HUES6 (cell line): ENCODE measurements around the gene LDB1.

Experiments used
- H3K27ac ChIP-seq: 2 replicates; pipeline ENCODE4 v1.7.0; 2013; ENCODE audit warnings: low read depth, mild to moderate bottlenecking, low read length, inconsistent platforms
- H3K27me3 ChIP-seq: 2 replicates; pipeline ENCODE4 v1.6.1; 2013; ENCODE audit warnings: low read length; ENCODE audit not compliant: control insufficient read depth, insufficient read depth
- H3K36me3 ChIP-seq: 2 replicates; pipeline ENCODE4 v1.6.1; 2013; ENCODE audit warnings: low read length; ENCODE audit not compliant: control insufficient read depth, insufficient read depth
- H3K4me1 ChIP-seq: 2 replicates; pipeline ENCODE4 v1.6.1; 2013; ENCODE audit warnings: low read length; ENCODE audit not compliant: control insufficient read depth, insufficient read depth
- H3K4me3 ChIP-seq: 2 replicates; pipeline ENCODE4 v1.5.1; 2013; ENCODE audit warnings: low read depth, low read length
- H3K9ac ChIP-seq: one replicate; pipeline ENCODE4 v1.6.1; 2013; ENCODE audit warnings: mild to moderate bottlenecking, low read length
- H3K9me3 ChIP-seq: 2 replicates; pipeline ENCODE4 v1.6.1; 2013; ENCODE audit warnings: low read depth, low read length; ENCODE audit not compliant: control insufficient read depth, insufficient read depth

Gene LDB1, protein sequence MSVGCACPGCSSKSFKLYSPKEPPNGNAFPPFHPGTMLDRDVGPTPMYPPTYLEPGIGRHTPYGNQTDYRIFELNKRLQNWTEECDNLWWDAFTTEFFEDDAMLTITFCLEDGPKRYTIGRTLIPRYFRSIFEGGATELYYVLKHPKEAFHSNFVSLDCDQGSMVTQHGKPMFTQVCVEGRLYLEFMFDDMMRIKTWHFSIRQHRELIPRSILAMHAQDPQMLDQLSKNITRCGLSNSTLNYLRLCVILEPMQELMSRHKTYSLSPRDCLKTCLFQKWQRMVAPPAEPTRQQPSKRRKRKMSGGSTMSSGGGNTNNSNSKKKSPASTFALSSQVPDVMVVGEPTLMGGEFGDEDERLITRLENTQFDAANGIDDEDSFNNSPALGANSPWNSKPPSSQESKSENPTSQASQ

DNA sequence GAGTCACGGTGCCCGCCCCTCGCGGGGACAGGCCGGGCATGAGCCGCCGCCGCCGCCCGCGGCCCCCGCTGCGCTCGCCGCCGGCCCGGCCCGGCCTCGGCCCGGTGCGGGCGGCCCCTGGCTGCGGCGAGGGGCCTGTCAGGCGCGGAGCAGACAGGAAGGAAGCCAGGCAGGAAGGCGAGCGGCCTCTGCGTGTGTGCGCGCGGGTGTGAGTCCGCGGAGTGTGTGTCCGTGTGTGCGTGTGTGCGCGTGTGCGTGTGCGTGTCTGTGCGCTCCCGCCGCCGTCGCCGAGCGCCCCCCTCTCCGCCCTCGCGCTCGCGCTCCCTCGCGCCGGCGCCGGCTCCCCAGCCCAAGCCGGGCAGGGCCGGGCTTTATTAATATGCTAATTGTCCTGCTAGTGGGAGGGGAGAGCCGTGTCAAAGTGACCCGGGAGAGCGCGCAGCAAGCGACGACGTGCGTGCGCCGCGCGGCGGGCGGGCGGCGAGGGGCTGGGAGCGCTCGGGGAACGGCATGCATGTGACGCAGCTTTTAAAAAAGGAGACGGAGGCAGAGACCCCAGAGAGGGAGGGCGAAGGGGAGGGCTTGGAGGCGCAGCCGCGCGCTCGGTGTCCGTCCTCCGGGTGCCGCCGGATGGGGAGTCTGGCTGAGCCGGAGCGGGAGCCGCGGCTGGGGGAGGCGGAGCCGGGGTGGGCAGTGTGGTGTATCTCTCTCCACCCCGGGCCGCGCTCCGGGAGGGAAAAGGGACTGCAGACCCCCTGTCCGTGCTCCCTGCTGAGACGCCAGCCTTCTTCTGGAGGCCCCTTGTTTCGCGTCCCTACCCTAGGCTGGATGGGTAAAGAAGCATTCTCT lies at the start of gene LDB1:
LDB1 (minus strand) TSS at position 227 of the 849 bp plus-strand sequence. CDS start 258 bp downstream, outside the sequence.
- peak within 1 kb of the TSS; percentile 90 for H3K4me3 ChIP-seq
- no peaks in the 10 kb centered on the region for H3K27me3 ChIP-seq
- no peaks in the 10 kb centered on the region for H3K9me3 ChIP-seq

DNA sequence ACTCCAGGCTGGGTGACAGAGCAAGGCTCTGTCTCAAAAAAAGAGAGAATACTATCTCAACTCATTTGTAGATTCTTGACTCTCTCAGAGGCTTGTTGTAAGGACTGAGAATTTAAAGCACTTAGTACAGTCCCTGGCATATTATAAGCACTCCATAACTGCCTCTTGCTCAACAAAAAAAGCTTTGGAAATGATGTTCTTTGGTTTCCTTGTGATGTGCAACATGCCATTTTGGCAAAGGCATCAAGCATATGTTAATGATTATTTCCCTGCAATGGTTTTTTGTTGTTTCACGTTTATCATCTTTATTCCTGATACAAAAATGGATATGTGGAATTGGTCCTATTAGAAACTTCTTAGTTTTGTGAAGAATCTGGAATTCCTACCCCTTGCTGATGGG lies 47.7 kb upstream of the LDB1 start:
- H3K4me1 ChIP-seq, result peaks cover 5% of the 10 kb centered on the region; the same call in 1 of the 2 replicates
- H3K9ac ChIP-seq, result no peak overlapping the region
- H3K27ac ChIP-seq, result no peak overlapping the region
- H3K9me3 ChIP-seq, result no peaks in the 10 kb centered on the region
- no peaks in the 10 kb centered on the region for H3K27me3 ChIP-seq
- H3K36me3 ChIP-seq, result peaks cover 14% of the 10 kb centered on the region
- H3K4me3 ChIP-seq, result no peak overlapping the region

More for the DNA sequence above, at the start of gene LDB1:
- Histone ChIP-seq H3K9ac (peak within 1 kb of the TSS; percentile 91), H3K27ac (peak within 1 kb of the TSS; percentile 94; the same call in 1 of the 2 replicates), H3K36me3 (no peaks in the 10 kb centered on the region), H3K4me1 (peaks cover 55% of the 10 kb centered on the region)

DNA sequence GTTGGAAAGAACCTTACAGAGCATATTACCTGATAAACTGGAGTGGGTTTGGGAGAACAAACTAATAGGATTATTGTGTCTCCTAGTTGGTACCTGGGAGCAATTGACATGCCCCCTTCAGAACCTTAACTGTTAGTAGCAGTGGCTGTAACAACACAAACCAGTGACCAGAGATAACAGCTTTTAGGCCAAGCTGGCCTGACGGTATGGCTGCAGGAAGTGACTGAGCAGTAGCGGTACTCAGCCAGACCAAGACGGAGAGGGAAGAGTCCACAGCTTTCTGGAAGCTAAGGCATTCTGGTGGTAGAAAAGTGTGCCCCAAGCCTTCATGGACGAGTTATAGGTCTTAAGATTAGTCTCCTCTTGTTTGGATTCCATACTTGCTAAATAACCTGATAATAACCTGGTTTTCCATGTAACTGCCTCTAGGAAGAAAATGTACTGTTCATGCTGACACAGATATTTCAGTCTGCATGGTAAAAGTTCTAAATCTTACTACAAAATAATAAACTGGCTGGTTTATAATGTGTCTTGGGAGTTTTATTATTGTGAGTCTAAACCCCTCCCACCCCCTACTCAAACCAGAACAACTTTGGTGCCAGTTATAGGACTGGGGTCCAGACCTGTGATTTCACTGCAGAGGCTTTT lies 43.3 kb upstream of the LDB1 start:
- Histone ChIP-seq H3K4me3 (no peak overlapping the region), H3K27me3 (no peaks in the 10 kb centered on the region), H3K27ac (no peak overlapping the region), H3K4me1 (peaks cover 5% of the 10 kb centered on the region; the same call in 1 of the 2 replicates), H3K36me3 (peaks cover 58% of the 10 kb centered on the region), H3K9ac (no peak overlapping the region), H3K9me3 (no peaks in the 10 kb centered on the region)

DNA sequence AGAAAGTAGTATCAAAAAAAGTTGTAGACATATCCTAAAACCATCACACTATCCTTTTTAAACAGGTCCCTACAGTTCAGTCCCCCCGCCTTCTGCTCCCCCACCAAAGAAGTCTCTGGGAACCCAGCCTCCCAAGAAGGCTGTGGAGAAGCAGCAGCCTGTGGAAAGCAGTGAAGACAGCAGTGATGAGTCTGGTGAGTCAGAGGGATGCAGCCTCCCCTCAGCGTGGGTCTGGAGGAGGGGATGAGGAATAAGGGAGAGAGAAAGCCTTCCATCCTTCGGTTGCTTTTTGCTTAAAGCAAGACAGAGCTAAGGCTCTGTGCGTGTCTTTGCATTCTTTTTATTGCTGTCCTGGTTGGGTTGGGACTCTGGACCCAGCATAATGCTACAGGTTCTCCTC lies 39.7 kb upstream of the LDB1 start:
- H3K4me1 ChIP-seq, result peaks cover 5% of the 10 kb centered on the region; the same call in 1 of the 2 replicates
- H3K36me3 ChIP-seq, result peaks cover 92% of the 10 kb centered on the region
- no peak overlapping the region for H3K27ac ChIP-seq
- H3K9ac ChIP-seq, result no peak overlapping the region
- H3K27me3 ChIP-seq, result no peaks in the 10 kb centered on the region
- H3K9me3 ChIP-seq, result no peaks in the 10 kb centered on the region
- no peak overlapping the region for H3K4me3 ChIP-seq

DNA sequence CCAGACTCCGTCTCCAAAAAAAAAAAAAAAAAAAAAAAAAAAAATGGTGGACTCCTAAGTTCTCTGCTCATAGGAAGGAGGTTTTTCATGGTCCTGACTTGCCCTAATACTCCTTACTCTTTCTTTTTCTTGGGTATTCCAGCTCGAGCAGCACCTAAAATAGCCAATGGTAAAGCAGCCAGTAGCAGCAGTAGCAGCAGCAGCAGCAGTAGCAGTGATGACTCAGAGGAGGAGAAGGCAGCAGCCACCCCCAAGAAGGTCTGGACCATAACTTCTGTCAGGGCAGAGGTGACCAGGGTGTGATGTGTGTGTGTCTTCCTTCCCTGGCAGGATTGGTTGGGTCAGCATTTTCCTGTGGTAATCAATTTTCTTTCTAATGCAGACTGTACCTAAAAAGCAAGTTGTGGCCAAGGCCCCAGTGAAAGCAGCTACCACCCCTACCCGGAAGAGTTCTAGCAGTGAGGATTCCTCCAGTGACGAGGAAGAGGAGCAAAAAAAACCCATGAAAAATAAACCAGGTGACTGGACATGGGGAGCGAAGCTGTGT lies 39.0 kb upstream of the LDB1 start:
- no peaks in the 10 kb centered on the region for H3K27me3 ChIP-seq
- H3K4me1 ChIP-seq, result peaks cover 5% of the 10 kb centered on the region; the same call in 1 of the 2 replicates
- no peak overlapping the region for H3K9ac ChIP-seq
- H3K27ac ChIP-seq, result no peak overlapping the region
- no peaks in the 10 kb centered on the region for H3K9me3 ChIP-seq
- no peak overlapping the region for H3K4me3 ChIP-seq
- peaks cover 98% of the 10 kb centered on the region for H3K36me3 ChIP-seq

DNA sequence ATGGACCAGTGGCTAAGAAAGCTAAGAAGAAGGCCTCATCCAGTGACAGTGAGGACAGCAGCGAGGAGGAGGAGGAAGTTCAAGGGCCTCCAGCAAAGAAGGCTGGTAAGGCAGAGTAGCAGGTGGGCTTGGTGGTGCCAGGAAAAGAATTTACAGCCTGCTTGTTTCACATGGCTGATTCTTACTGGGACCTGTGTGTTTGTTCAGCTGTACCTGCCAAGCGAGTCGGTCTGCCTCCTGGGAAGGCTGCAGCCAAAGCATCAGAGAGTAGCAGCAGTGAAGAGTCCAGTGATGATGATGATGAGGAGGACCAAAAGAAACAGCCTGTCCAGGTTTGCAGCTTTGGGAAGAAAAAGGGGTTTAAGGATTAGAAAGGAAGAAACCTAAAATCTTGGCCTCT lies 37.1 kb upstream of the LDB1 start:
- no peak overlapping the region for H3K9ac ChIP-seq

DNA sequence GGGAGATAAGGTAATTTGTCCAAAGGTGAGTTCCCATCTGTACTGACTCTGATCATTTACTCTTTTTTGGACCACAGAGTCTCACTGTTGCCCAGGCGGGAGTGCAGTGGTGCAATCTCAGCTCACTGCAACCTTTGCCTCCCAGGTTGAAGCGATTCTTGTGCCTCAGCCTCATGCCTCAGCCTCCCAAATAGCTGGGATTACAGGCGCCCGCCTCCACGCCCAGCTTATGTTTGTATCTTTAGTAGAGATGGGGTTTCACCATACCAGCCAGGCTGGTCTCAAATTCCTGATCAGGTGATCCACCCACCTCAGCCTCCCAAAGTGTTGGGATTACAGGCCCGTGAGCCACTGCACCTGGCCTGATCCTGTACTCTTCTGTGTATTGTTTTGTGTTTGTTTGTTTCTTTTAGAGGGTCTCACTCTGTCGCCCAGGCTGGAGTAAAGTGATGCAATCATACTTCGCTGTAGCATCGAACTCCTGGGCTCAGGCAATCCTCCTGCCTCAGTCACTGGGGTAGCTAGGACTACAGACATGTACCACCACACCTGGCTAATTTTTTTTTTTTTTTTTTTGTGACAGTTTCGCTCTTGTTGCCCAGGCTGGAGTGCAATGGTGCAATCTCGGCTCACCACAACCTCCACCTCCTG lies 34.4 kb upstream of the LDB1 start:
- peaks cover 66% of the 10 kb centered on the region for H3K36me3 ChIP-seq
- H3K4me3 ChIP-seq, result no peak overlapping the region
- H3K9ac ChIP-seq, result no peak overlapping the region
- no peak overlapping the region for H3K27ac ChIP-seq
- H3K4me1 ChIP-seq, result peaks cover 18% of the 10 kb centered on the region
- no peaks in the 10 kb centered on the region for H3K27me3 ChIP-seq
- no peaks in the 10 kb centered on the region for H3K9me3 ChIP-seq

More for the DNA sequence above, 37.1 kb upstream of the LDB1 start:
- peaks cover 4% of the 10 kb centered on the region; the same call in 1 of the 2 replicates for H3K4me1 ChIP-seq
- no peak overlapping the region for H3K27ac ChIP-seq
- H3K27me3 ChIP-seq, result no peaks in the 10 kb centered on the region
- no peaks in the 10 kb centered on the region for H3K9me3 ChIP-seq
- H3K4me3 ChIP-seq, result no peak overlapping the region
- peaks cover 82% of the 10 kb centered on the region for H3K36me3 ChIP-seq

DNA sequence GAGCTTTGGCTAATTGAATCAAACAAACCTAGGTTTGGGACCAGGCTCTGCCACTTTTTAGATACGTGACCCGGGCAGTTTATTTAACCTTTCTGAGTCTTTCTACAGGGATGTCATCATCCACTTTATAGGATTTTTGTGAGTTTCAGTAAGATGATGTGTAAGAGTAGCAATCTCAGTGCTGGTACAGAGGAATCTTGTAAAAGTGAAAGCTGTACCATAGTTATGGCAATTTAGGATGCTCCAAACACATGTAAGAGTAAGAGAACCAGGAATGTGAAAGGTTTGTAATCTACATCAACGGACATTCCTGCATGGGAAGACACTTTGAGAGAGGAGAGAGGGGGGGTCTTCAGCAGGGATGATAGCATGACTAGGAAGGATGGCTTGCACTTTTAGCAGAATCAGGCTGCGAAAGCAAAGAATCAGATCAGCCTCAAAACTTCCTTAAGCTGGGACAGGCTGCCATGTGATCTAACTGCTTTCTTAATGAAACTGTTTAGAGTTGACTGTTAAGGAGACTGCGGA lies 33.0 kb upstream of the LDB1 start:
- Histone ChIP-seq H3K36me3 (peaks cover 66% of the 10 kb centered on the region), H3K27me3 (no peaks in the 10 kb centered on the region), H3K27ac (peak overlapping the region; percentile 92; the same call in 1 of the 2 replicates), H3K4me1 (peaks cover 18% of the 10 kb centered on the region), H3K9me3 (no peaks in the 10 kb centered on the region), H3K4me3 (peak overlapping the region; percentile 76), H3K9ac (peak overlapping the region; percentile 97)

DNA sequence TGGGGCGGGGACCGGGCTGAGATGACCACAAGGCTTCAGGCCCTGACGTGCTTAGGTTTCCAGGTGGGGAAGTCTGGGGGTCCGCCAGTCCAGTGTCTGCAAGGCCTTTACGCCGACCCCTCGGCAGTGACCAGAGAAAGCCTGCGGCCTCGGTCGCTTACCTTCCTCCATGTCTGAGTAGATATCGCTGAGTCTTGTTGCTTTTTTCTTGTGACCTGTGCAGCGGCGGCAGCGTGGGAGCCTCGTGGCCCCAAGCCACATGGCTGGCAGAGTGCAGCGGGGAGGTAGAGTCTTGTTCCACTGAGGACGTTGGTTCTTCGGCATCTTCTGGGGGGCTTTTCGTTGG lies 32.4 kb upstream of the LDB1 start:
- peaks cover 66% of the 10 kb centered on the region for H3K36me3 ChIP-seq
- peaks cover 18% of the 10 kb centered on the region for H3K4me1 ChIP-seq
- H3K27me3 ChIP-seq, result no peaks in the 10 kb centered on the region
- peak overlapping the region; percentile 97 for H3K9ac ChIP-seq
- H3K4me3 ChIP-seq, result peak overlapping the region; percentile 76
- no peaks in the 10 kb centered on the region for H3K9me3 ChIP-seq
- H3K27ac ChIP-seq, result peak overlapping the region; percentile 92
